ENCODE data around the gene NOTCH3.

The NOTCH3 gene

DNA sequence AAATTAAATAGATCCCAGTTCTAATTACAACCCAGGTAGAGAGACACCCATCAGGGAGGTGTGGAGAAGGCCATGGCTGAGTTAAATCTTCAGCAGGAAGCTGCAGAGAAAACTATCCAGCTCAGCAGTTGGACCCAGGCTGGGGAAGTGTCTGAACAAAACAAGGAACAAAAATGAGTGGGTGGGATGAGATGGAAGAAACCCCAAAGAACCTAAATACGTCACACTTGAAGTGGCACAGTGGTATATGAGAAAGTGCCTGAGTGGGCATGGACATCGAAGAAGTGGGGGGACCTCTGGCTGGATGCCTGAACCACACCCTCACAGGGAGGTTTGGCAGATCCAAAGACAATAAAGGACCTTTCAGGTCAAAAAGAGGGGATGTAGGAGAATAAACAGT, 35.0 kb upstream of the NOTCH3 start:
- DNase-seq = no peak

DNA sequence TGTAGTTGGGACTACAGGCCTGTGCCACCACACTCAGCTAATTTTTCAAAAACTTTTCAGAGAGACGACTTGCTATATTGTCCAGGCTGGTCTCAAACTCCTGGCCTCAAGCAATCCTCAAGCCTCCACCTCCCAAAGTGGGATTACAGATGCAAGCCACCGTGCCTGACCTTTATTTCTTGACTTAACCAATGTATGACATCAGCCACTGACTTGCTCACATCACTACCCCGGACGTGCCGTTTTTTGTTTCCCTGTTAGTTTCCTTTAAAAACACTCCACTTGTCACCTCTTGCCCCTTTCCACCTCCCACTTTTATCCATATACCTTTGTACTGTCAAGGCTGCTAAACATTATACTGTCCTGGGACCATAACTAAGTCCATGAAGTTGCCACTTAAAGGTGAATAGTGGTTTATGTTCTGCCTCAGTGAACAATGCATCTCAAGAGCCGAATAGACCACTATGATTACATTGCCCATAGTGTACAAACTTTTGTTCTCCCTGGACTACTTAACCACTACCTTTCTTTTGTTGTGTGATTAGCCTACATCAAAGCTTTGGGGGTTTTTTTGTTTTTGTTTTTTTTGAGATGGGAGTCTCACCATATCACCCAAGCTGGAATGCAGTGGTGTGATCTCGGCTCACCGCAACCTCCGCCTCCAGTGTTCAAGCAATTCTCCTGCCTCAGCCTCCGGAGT, 33.8 kb upstream of the NOTCH3 start:
- DNase-seq = no peak

DNA sequence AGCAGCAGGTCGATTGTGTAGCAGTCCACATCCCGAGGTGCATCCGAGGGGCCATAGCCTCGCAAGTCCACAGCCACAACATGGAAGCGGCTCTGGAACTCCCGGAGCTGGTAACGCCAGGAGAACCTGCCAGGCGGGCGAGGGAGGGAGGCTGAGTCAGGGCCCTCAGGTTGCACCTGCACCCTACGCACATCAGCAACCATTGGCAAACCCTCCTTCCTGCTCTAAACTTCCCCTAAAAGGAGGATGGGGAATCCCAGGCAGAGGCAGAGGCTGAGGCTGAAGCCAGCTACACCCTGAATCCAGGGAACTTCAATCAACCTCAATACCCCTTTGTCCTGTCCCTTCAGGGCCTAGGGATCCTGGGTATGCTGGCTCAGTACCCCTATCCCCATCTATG, 30.5 kb upstream of the NOTCH3 start:
- no peak for DNase-seq

DNA sequence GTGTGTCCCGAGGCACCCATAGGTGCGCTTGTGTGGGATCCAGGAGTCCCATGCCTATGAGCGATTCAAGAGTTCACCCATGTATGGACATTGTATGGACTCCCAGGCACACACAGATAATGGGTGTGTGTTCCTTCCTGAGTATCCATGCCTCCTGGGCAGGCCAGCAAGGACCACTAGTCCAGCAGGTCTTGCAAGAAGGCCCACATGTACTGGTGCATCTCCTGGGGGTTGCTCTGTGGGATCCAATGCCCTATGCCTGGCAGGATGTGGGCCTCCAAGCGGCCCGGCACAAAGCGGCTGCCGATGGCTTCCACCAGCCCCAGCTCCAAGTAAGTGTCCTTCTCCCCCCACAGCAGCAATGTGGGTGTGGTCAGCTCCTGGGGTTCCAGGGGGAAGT, 26.5 kb upstream of the NOTCH3 start:
- DNase-seq = no peak

DNA sequence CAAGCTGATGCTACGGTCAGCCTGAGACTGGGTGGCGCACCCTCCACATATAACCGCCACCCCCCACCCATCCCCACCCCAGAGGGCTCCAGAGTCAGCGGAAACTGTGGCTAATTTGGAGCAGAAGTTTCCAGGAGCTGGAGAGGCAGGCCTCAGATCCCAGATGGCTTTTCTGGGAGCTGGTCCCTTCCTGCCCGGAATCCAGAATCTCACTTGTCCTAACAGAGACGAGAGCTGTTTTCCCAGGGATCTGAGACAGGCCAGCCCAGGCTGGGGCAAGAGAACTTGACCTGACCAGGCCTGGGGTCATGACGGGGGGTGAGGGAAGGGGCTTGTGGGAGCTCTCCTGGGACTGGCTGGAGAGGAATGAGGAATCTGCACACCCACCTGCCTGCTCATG, 25.0 kb upstream of the NOTCH3 start:
- DNase-seq = no peak

DNA sequence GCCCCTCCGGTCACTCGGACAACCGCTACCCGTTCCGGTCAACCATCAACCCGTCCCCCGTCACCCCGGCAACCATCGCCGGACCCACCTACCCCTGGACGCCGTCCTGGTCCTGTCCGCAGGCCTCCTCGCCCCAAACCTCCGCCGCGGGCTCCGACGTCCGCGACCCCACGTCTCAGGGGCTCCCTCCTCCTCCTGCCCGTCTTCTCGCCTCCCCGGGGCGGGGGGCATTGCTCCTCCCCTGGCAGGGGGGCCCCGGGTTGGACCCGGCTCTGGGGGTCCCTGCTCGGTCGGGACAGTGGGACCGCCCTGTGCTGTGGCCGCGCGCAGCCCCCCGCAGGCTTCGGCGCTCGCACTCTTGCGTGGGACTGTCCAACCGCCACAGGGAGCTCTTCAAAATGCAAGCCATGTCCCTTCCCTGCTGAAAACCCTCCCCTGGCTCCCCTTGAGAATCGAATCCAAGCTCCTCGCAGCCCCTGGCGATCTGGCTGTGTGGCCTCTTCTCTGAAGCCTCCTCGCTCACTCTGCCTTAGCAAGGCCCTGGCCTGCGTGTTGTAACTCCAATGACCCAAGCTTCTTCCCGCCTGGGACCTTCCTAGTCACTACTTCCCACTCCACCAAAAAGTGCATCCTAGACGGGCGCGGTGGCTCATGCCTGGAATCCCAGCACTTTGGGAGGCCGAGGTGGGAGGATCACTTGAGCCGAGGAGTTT, 23.0 kb upstream of the NOTCH3 start:
- no peak for DNase-seq

DNA sequence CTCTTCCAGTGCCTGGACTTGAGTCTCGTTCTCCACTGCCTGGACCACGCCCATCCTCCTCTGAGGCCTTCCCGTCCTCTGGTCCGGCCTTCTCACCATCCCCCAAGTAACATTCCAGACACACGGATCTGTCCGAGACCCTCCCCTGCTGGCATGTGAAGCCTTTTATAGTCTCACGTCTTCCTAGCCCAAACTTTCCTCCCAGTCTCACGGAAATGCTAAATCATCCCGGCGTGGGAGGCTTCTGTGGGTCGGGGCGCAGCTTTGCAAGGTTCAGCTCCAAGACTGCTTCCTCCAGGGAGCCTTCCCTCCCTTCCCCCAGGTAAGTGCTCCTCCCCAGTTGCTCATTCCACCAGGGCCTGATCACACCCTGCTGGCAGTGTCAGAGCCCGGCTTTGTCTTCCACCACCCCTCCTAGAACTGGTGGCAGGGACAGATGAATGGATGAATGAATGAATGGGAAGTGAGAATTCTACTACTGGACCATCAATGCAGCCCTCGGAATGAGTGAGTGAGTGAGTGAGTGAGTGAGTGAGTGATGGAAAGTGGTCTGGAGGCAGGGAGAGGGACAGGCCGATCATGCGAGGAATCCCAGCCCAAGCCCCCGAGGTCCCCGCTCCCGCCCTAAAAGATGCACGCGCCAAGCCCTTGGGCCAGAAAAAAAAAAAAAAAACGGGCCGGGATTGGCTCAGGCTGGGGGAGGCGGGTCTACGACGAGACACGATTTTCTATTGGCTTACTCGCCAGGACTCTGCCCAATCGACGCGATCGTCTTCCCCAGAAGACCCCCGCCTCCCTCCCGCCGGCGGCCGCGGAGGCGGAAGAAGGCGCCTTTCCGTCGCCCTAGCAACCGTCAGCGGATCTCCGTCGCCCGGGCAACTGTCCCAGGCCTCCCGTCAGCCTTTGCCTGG, 22.2 kb upstream of the NOTCH3 start:
- peak; percentile 95 for DNase-seq

DNA sequence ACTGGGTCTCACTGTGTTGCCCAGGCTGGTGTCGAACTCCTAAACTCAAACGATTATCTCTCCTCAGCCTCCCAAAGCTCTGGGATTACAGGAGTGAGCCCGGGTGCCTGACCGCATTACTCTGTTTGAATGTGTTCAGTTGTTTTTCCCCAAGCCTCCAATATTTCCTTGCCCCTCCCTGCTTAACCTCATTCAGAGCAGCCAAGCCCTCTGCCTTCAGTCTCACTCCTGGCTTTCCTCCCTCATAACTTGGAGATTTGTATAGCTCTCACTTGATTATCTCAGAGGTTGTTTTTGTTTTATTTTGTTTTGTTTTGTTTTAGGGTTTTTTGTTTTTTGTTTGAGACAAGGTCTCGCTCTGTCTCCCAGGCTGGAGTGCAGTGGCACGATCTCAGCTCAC, 20.0 kb upstream of the NOTCH3 start:
- DNase-seq = no peak

DNA sequence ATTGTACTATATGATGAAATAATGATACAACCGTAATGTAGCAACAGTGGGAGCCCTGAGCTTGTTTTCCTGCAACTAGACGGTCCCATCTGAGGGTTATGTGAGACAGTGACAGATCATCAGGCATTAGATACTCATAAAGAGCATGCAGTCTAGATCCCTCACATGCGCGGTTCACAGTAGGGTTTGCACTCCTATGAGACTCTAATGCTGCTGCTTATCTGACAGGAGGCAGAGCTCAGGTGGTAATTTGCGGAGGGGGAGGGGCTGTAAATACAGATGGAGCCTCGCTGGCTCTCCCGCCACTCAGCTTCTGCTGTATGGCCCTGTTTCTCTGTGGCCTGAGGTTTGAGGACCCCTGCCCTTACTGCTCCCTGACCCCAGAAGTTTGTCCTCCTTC, 17.7 kb upstream of the NOTCH3 start:
- DNase-seq = no peak

DNA sequence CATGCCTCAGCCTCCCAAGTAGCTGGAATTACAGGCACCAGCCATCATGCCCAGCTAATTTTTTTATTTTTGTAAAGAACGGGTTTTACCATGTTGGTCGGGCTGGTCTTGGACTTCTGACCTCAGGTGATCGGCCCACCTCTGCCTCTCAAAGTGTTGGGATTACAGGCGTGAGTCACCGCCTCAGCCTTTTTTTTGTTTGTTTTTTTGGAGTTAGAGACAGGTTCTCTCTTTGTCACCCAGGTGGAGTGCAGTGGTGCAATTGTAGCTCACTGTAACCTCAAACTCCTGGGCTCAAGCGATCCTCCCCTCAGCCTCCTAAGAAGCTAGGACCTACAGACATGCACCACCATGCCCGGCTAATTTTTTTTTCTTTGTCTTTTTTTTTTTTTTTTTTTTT, 15.6 kb upstream of the NOTCH3 start:
- no peak for DNase-seq

DNA sequence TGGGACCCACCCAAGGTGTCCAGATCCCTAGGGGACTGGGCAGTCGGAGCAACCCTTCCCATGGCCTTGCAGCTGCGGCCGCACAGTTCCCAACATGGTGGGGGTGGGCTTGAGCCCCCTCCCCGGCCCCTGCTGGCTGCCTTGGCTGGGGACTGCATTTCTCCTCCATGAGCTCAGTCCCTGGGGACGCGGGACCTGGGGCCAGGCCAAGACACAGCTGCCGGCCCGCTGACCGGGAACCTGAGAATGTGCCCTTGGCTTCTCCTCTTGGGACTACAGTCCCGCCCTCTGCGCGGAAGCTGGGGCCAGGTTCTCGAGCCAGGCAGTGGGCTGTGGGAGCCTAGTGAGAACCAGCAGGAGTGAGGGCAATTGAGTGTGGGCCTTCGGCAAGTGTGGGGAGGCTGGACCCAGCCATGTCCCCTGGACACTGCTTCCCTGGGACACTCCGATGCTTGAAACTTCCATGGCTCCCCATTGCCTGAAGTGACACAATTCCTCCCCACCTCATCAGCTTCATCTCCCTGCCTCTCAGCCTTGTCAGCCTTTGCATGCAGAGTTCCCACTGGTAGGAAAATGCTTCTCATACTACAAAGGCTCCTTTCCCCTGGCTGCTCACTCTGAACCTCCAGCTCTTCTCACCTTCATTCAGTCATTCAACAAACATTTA, 13.1 kb upstream of the NOTCH3 start:
- DNase-seq = no peak

DNA sequence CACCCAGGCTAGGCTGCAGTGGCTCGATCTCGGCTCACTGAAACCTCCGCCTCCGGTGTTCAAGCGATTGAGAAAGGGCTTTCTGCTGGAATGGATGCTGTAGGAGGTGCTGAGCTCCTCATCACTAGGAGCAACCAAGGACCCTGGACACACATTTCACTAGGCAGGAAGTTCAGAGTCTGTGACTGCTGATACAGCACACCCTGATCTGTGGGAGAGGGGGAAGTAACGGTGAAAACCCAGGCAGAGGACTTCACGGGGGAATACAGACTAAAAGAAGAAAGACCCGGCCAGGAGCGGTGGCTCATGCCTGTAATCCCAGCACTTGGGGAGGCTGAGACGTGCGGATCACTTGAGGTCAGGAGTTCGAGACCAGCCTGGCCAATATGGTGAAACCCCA, 11.9 kb upstream of the NOTCH3 start:
- DNase-seq = no peak

DNA sequence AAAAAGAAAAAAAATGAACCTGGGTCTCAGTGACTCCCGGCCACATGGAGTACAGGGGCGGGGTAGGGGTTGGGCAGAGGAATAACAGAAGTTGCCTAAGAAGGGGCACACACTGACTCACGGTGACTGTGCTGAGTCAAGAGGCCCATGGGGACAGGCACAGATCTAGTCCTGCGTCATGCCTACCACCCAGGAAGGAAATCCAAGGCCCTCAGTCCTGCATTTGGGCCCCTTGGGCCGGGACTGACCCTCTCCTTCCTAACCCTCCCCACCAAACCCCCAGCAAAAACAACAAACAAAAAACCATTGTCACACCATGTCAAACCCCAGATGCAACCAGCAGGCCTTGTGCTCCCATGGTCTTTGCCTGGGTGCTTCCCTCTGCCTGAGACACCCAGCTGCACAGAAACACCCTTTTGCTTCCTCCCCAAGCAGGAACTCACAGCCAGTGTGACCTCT, 9.6 kb upstream of the NOTCH3 start:
- no peak for DNase-seq

DNA sequence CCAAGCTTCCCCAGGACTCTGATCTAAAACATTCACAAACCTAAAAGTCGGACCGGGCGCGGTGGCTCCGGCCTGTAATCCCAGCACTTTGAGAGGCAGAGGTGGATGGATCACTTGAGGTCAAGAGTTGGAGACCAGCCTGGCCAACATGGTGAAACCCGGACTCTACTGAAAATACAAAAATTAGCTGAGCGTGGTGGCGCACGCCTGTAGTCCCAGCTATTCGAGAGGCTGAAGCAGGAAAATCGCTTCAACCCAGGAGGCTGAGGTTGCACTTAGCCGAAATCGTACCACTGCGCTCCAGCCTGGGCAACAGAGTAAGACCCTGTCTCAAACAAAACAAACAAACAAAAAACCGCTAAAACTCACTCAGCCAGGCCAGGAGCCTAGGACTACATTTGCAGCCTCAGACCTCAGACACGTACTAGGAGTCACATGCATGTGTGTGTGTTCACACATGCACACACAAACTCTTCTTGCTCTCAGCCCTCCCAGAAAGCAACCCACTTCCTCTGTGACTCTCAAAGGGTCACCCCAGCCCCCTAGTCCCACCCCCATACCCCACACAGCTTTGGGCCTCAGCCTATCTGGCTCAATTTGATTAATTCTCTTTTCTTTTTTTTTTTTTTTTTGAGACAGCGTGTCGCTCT, 704 bp upstream of the NOTCH3 start:
- no peak for DNase-seq

DNA sequence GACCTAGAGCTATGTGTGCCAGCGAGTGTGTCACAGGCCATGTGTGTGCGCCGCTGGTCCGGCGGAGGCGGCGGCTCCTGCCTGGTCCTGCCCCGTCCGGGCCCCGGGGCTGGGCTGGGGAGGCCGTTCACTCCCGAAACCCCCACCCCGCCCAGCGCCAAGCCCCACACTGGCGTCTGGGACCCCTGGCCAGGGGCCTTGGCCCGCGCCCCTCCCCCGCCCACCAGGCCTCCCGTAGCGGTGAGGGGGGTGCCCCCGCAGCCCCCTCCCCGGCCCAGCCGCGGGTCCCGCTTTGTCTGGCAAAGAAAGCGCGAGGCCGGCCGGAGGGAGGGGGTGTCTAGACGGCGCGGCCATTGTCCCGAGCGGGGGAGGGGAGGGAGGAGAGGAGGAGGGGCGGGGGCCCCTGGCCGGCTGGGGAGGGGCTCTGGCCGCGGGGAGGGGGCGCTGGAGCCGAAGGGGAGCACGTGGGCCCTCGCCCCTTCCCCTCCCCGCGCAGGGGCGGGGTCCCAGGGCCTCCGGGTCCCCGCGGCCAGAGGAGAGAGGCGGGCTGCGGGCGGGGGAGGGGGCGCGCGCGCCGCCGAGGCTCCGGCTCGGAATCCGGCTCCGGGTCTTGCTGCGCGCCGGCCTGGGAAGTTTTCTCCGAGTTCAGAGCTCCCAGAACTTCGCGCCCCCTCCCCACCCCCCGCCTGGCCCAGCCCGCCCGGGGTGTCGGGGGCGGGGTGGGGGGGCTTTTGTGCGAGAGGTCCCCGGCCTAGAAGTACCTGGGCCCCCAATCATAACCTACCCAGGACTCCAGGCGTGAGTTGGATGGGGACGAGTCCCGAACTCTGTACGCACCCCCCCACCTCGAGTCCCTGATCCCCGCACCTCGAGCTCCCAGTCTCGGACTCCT, 888 bp downstream of the NOTCH3 start:
- DNase-seq = peak; percentile 20

DNA sequence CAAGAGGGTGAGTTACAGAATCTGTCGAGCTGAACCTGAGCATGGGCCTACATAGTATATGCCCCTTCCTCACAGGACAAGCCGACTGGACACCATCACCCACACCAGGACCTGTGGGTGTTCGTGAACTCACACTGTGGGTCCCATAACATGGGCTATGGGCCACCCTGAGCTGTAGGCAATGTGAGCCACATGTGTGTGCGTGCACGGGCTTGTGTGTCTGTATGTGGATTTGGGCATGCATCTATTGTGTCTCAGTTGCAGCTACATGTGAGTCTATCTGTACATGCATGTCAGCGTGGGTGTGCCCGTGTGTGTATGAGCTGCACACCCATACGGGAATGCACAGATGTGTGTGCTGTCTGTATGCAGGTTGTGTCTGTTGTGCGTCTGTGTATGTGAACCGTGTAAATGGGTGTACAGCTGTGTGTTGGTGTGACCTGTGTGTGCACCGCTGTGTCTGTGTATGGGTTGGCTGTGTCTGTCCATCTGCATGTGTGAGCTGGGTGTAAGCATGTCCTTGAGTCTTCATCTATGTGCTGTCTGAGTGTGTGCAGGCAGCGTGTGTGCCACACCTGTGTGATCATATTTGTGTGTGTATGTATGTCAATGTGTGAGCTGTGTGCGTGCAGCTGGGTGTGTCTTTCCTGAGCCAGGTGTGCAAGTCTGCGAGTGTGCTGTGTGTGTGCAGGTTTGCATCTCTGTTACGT, 1.7 kb downstream of the NOTCH3 start:
- DNase-seq = no peak

DNA sequence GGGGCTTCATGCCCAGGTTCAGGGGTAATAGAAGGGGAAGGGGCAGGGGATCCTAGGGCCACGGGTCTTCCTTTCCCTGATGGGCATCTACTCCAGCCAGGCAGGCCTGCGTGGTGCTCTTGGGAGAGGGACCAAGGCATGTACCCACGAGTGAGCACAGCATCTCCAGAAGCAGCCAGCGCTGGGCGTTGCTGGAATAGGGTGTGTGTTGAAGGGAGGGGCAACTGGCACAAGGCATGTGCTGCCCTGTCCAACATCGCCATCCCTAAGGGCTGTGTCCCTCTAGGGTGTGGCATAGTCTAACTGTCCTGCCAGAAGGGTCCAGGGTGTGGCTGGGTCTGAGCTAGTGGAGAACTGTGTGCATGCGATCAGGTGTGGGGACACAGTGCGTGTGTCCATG, 2.9 kb downstream of the NOTCH3 start:
- no peak for DNase-seq

DNA sequence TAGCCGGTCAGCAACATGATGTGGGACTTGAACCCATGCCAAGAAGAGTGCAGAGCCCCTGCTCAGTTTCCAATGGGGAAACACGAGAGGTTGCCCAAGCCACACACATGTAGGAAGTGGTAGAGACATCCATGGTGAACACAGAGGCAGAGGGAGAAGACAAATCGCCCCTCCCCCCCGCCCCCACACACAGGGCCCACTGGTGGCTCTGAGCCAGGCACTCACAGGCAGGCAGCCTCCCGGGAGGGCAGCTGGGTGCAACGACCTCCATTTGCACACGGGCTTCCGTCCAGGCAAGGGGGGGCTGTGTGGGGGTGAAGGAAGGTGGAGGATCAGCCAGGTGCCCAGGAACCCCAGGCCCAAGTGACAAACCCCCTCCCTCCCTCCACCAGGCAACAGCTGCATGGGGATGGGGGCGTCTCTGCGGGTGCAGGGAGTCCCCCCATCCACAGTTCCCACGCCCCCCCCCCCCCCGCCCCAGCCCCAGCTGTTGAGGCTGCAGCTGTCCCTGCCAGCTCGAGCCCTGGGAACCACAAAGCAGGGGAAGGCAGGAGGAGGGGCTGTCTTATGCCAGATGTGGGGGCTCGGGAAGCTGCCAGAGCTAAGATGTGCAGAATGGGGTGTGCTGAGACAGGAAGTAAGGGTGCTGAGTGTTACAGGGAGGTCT, 3.4 kb downstream of the NOTCH3 start:
- DNase-seq = peak; percentile 82

DNA sequence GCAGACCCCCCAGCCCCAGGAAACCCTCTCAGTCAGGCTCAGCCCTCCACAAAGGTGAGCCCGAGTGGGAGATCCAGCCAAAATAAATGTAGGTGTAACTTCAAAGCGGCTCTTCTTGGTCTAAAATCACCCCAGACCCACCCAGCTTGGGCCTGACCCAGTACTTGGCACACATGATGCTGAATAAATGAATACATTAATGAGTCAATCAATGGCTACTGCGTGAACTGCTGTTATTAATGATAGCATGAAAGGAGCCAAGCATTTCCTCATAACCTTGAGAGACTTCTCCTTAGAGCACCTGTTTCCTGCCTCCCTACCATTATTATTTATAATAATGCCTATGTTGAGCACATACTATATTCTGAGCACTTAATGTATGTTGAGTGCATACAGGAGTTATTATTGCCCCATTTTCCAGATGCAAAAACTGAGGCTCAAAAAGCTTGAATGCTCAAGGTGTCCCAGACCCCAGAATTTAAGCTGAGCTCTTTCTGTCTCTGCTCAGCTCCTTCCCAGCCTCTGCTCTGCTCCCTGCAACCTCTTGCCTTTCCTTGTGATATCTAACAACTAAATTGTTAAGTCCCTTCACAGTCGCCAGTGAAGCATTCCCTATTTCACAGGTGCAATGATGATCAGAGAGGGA, 4.3 kb downstream of the NOTCH3 start:
- no peak for DNase-seq
